ENCODE data around the gene DUSP9. TPM values are rescaled to one million over a fixed set of nuclear protein-coding genes. Genes with fewer than 3 reads are reported as not detected.

Gene DUSP9
- total RNA-seq, 4 donors from 2014 or later: not detected

GRCh38 chrX:153668423-153669173 is 21.6 kb downstream of the DUSP9 start:
- no peaks in the 10 kb centered on the region for H3K36me3 ChIP-seq
- H3K9me3 ChIP-seq: no peaks in the 10 kb centered on the region
- 94% methylated on average over 6 of the region's 11 CpGs; no CpG with 5 or more reads in 1 of the 2 donors for WGBS, 2 donors
- no peak for DNase-seq
- no peak overlapping the region for H3K27ac ChIP-seq
- no peak overlapping the region for H3K4me3 ChIP-seq (replicated peaks in 1 of 3)
- no peaks in the 10 kb centered on the region for H3K27me3 ChIP-seq
- intact Hi-C loops (cut with DNase I): loop anchor here (5.0 kb wide), 1 partner anchor 61 kb away; no protein-coding TSS in a partner anchor
- no peaks in the 10 kb centered on the region for H3K4me1 ChIP-seq
- TF ChIP-seq CTCF (IDR thresholded peaks at IDR 0.05) (no peak), POLR2A (IDR thresholded peaks at IDR 0.05) (no peak)

GRCh38 chrX:153669174-153669890 is 22.3 kb downstream of the DUSP9 start:
- Histone ChIP-seq H3K27ac (no peak overlapping the region), H3K9me3 (no peaks in the 10 kb centered on the region), H3K4me3 (replicated peaks in 1 of 3) (no peak overlapping the region), H3K27me3 (no peaks in the 10 kb centered on the region), H3K36me3 (no peaks in the 10 kb centered on the region), H3K4me1 (no peaks in the 10 kb centered on the region)
- intact Hi-C loops (cut with DNase I): loop anchor here (5.0 kb wide), 1 partner anchor 62 kb away; no protein-coding TSS in a partner anchor
- DNase-seq: no peak
- TF ChIP-seq POLR2A (IDR thresholded peaks at IDR 0.05) (no peak), CTCF (IDR thresholded peaks at IDR 0.05) (peak; percentile 32 to 58 (median 41))
- WGBS, 2 donors: 71 to 97% methylated on average over 6 to 7 of the region's 17 CpGs

GRCh38 chrX:153669901-153670731 is 23.1 kb downstream of the DUSP9 start:
- no peaks in the 10 kb centered on the region for H3K4me1 ChIP-seq
- TF ChIP-seq POLR2A (IDR thresholded peaks at IDR 0.05) (no peak), CTCF (IDR thresholded peaks at IDR 0.05) (no peak)
- no peak for DNase-seq
- H3K27me3 ChIP-seq: no peaks in the 10 kb centered on the region
- no peaks in the 10 kb centered on the region for H3K36me3 ChIP-seq
- intact Hi-C loops (cut with DNase I): loop anchor here (5.0 kb wide), 1 partner anchor 63 kb away; no protein-coding TSS in a partner anchor
- WGBS, 2 donors: 49 to 67% methylated on average over 4 to 8 of the region's 23 CpGs
- no peak overlapping the region for H3K4me3 ChIP-seq (replicated peaks in 1 of 3)
- no peaks in the 10 kb centered on the region for H3K9me3 ChIP-seq
- no peak overlapping the region for H3K27ac ChIP-seq

- Histone ChIP-seq H3K27me3 (no peaks in the 10 kb centered on the region), H3K9me3 (no peaks in the 10 kb centered on the region), H3K4me3 (replicated peaks in 1 of 3) (no peak overlapping the region), H3K27ac (no peak overlapping the region), H3K4me1 (no peaks in the 10 kb centered on the region), H3K36me3 (no peaks in the 10 kb centered on the region)
- no peak for TF ChIP-seq POLR2A (IDR thresholded peaks at IDR 0.05)
- TF ChIP-seq CTCF (IDR thresholded peaks at IDR 0.05): no peak
- intact Hi-C loops (cut with DNase I): no loop called here
- DNase-seq: no peak
- WGBS, 2 donors: 90% methylated on average over 2 of the region's 23 CpGs; no CpG with 5 or more reads in 1 of the 2 donors
Observed at GRCh38 chrX:153670748-153671588, 24.0 kb downstream of the DUSP9 start.

Data from thyroid gland (tissue), 4 donors.